CD14-positive monocyte (primary cell): ENCODE data around the gene PDE8A. TPM values are rescaled to one million over a fixed set of nuclear protein-coding genes. Genes with fewer than 3 reads are reported as not detected.
A peak's percentile ranks its signal among the peaks of the same experiment; 100 is the strongest.

Source experiments
- DNase-seq, 3 donors: peaks; one replicate each; pipeline ENCODE4 v3.0.0-alpha.2; 2011 to 2022
- H2AFZ ChIP-seq: 2 replicates; pipeline ENCODE4 v1.6.0; 2012; ENCODE audit warnings: mild to moderate bottlenecking, low read depth, low read length, inconsistent platforms; ENCODE audit not compliant: insufficient read depth, poor library complexity, severe bottlenecking
- H3K27ac ChIP-seq, 2 donors: 1 replicate in 1 of 2; 2 replicates in 1 of 2; pipeline ENCODE4 v1.5.1; 2012 to 2013; ENCODE audit warnings: low read length in 2 of 2, control low read depth in 1 of 2, inconsistent platforms in 1 of 2, low read depth in 1 of 2, mild to moderate bottlenecking in 1 of 2
- H3K27me3 ChIP-seq, 2 donors: one replicate each; pipeline versions ENCODE4 v1.6.0 to v1.6.1; 2011 to 2013; ENCODE audit warnings: low read length in 2 of 2; ENCODE audit not compliant: control insufficient read depth in 2 of 2, insufficient read depth in 2 of 2
- H3K36me3 ChIP-seq, 2 donors: replicated peaks in 1 of 2; 1 replicate in 1 of 2; 2 replicates in 1 of 2; pipeline versions ENCODE4 v1.5.1 to v1.6.1; 2012 to 2013; ENCODE audit warnings: low read length in 2 of 2, control low read depth in 1 of 2, inconsistent platforms in 1 of 2, mild to moderate bottlenecking in 1 of 2; ENCODE audit not compliant: insufficient read depth in 2 of 2, control insufficient read depth in 1 of 2
- H3K4me1 ChIP-seq, 2 donors: 1 replicate in 1 of 2; 2 replicates in 1 of 2; pipeline versions ENCODE4 v1.5.1 to v1.6.1; 2012 to 2013; ENCODE audit warnings: low read length in 2 of 2, control low read depth in 1 of 2, inconsistent platforms in 1 of 2, mild to moderate bottlenecking in 1 of 2, moderate library complexity in 1 of 2; ENCODE audit not compliant: insufficient read depth in 2 of 2, control insufficient read depth in 1 of 2
- H3K4me2 ChIP-seq: replicated peaks from 2 replicates; pipeline ENCODE3; 2012; ENCODE audit warnings: low read length, moderate library complexity, mild to moderate bottlenecking; ENCODE audit not compliant: poor library complexity, severe bottlenecking; ENCODE audit errors: extremely low read depth
- H3K4me3 ChIP-seq, 3 experiments: fragments of 200-600 bp in 1 of 3; sonication (generic) in 1 of 3; replicated peaks in 1 of 3; 1 replicate in 2 of 3; 2 replicates in 1 of 3; pipeline ENCODE4 v1.5.1; 2011 to 2013; ENCODE audit warnings: low read length in 3 of 3, mild to moderate bottlenecking in 3 of 3, control low read depth in 2 of 3, low read depth in 2 of 3, inconsistent platforms in 1 of 3, moderate library complexity in 1 of 3
- H3K79me2 ChIP-seq: 2 replicates; pipeline ENCODE4 v1.6.0; 2012; ENCODE audit warnings: mild to moderate bottlenecking, control low read depth, inconsistent platforms, low read length, moderate library complexity; ENCODE audit not compliant: insufficient read depth
- H3K9ac ChIP-seq: 2 replicates; pipeline ENCODE4 v1.6.0; 2017; ENCODE audit warnings: low read length, mild to moderate bottlenecking; ENCODE audit not compliant: insufficient read depth, poor library complexity, severe bottlenecking
- H3K9me3 ChIP-seq, 2 donors: replicated peaks in 1 of 2; 1 replicate in 1 of 2; 2 replicates in 1 of 2; pipeline versions ENCODE4 v1.5.1 to v1.6.1; 2012 to 2013; ENCODE audit warnings: low read length in 2 of 2, control low read depth in 1 of 2; ENCODE audit not compliant: control insufficient read depth in 1 of 2, insufficient read depth in 1 of 2
- H4K20me1 ChIP-seq: 2 replicates; pipeline ENCODE4 v1.6.0; 2012; ENCODE audit warnings: mild to moderate bottlenecking, low read length, control low read depth, moderate library complexity; ENCODE audit not compliant: insufficient read depth
- H3K27ac Mint-ChIP-seq, 7 donors: one replicate each; pipeline ENCODE4 v1.8.0; 2020; ENCODE audit warnings: mild to moderate bottlenecking in 7 of 7, mixed read lengths in 7 of 7, moderate library complexity in 6 of 7, inconsistent platforms in 2 of 7
- H3K27me3 Mint-ChIP-seq, 3 donors: one replicate each; pipeline ENCODE4 v1.8.0; 2021 to 2022; ENCODE audit warnings: low read depth in 3 of 3, mild to moderate bottlenecking in 3 of 3, mixed read lengths in 3 of 3, moderate library complexity in 3 of 3, inconsistent platforms in 1 of 3
- H3K36me3 Mint-ChIP-seq, 2 donors: one replicate each; pipeline ENCODE4 v1.8.0; 2020; ENCODE audit warnings: mixed read lengths in 2 of 2, inconsistent platforms in 1 of 2, mild to moderate bottlenecking in 1 of 2
- H3K4me1 Mint-ChIP-seq: one replicate; pipeline ENCODE4 v1.8.0; 2020; ENCODE audit warnings: mild to moderate bottlenecking, mixed read lengths
- H3K4me3 Mint-ChIP-seq, 2 donors: one replicate each; pipeline ENCODE4 v1.8.0; 2020; ENCODE audit warnings: mild to moderate bottlenecking in 2 of 2, mixed read lengths in 2 of 2, moderate library complexity in 1 of 2
- H3K9me3 Mint-ChIP-seq, 7 donors: one replicate each; pipeline ENCODE4 v1.8.0; 2020 to 2022; ENCODE audit warnings: mixed read lengths in 7 of 7, mild to moderate bottlenecking in 6 of 7, moderate library complexity in 6 of 7, inconsistent platforms in 2 of 7
- WGBS: methylation state at CpG from one replicate; pipeline ENCODE4 v1.1.5; 2013; ENCODE audit warnings: missing lambda C conversion rate; ENCODE audit not compliant: insufficient coverage; 5-methylcytosine and 5-hydroxymethylcytosine counted together
- intact Hi-C, 2 donors: fragments of 100-400 bp; cut with micrococcal nuclease; formaldehyde crosslinking; loops; one replicate each; pipeline versions ENCODE4 v1.15.0 to v1.15.1; 2023
- polyA plus RNA-seq, 3 donors: library from polyadenylated mRNA; depleted of rRNA in 1 of 3; unstranded in 2 of 3; stranded (reverse) in 1 of 3; fragments of 300-500 nt in 2 of 3; fragments of >200 nt in 1 of 3; fragmentation: Illumina TruSeq in 2 of 3; gene quantifications; 1 replicate in 2 of 3; 2 replicates in 1 of 3; pipeline ENCODE4 v1.2.3, GENCODE V29; 2012 to 2021
- TF ChIP-seq, protein P1 (sequence below): fragments of 200-600 bp; IDR thresholded peaks from one replicate; pipeline ENCODE4 v1.8.0; 2022; ENCODE audit warnings: antibody characterized with exemption, mild to moderate bottlenecking

Gene PDE8A
- polyA plus RNA-seq, 3 donors = 2.8 to 33.4 (median 4.9) TPM

DNA sequence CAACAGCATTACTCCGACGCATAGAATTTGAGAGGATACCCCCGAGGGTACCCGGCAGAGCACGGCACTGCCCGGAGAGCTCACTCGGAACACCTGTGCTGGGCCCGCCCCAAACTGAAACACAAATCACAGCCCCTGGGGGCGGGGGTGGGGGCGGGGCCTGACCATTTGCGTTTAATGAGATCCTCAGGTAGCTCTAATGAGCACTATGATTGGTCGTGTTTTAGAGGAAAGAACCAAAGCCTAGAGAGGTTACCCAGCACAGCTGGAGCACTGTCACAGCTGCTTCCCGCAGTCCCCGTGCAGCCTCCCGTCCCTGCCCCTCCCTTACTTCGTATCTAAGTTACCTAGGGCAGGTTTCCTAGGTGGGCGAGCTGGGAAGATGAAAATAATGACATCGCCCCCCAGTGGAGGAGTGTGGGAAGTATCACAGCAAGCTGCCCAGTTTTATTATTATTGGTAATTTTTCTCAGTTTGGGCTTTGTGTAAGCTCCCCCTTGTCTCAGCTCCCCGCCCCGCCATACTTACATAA, 187.1 kb downstream of the PDE8A start:
- H3K27ac ChIP-seq = no peak overlapping the region
- intact Hi-C loops = no loop called here
- no peak overlapping the region for H2AFZ ChIP-seq
- no peaks in the 10 kb centered on the region for H3K36me3 ChIP-seq
- H3K4me3 ChIP-seq = no peak overlapping the region
- Mint-ChIP-seq H3K4me1 (no peaks in the 10 kb centered on the region), H3K27ac (no peak overlapping the region), H3K36me3 (no peaks in the 10 kb centered on the region), H3K9me3 (peaks cover 20 to 42% (median 35%) of the 10 kb centered on the region in 7 donors), H3K4me3 (no peak overlapping the region), H3K27me3 (peaks cover 12 to 25% (median 18%) of the 10 kb centered on the region in 3 donors)
- no peak overlapping the region for H3K4me2 ChIP-seq
- no peaks in the 10 kb centered on the region for H3K4me1 ChIP-seq
- TF ChIP-seq, protein P1, sequence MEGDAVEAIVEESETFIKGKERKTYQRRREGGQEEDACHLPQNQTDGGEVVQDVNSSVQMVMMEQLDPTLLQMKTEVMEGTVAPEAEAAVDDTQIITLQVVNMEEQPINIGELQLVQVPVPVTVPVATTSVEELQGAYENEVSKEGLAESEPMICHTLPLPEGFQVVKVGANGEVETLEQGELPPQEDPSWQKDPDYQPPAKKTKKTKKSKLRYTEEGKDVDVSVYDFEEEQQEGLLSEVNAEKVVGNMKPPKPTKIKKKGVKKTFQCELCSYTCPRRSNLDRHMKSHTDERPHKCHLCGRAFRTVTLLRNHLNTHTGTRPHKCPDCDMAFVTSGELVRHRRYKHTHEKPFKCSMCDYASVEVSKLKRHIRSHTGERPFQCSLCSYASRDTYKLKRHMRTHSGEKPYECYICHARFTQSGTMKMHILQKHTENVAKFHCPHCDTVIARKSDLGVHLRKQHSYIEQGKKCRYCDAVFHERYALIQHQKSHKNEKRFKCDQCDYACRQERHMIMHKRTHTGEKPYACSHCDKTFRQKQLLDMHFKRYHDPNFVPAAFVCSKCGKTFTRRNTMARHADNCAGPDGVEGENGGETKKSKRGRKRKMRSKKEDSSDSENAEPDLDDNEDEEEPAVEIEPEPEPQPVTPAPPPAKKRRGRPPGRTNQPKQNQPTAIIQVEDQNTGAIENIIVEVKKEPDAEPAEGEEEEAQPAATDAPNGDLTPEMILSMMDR = peak; percentile 52
- no peak for DNase-seq
- no peaks in the 10 kb centered on the region for H3K79me2 ChIP-seq
- no peak overlapping the region for H3K9ac ChIP-seq
- H3K9me3 ChIP-seq = peaks cover 23 to 27% of the 10 kb centered on the region in 2 donors
- H4K20me1 ChIP-seq = no peaks in the 10 kb centered on the region
- H3K27me3 ChIP-seq = peaks cover 7 to 16% of the 10 kb centered on the region in 2 donors
- 23% methylated on average over 4 of the region's 20 CpGs for WGBS

- no peaks in the 10 kb centered on the region for H3K36me3 Mint-ChIP-seq
- H3K27me3 Mint-ChIP-seq = peaks cover 10 to 24% (median 18%) of the 10 kb centered on the region in 3 donors
- H3K4me3 Mint-ChIP-seq = no peak overlapping the region
Observed at GRCh38 chr15:85171736-85172135, 190.1 kb downstream of the PDE8A start.

More at GRCh38 chr15:85171736-85172135, 190.1 kb downstream of the PDE8A start:
- no peaks in the 10 kb centered on the region for H3K4me1 Mint-ChIP-seq
- Histone ChIP-seq H3K4me3 (no peak overlapping the region), H3K9me3 (peaks cover 23 to 33% of the 10 kb centered on the region in 2 donors), H3K4me1 (no peaks in the 10 kb centered on the region), H4K20me1 (no peaks in the 10 kb centered on the region), H3K4me2 (no peak overlapping the region), H2AFZ (no peak overlapping the region), H3K9ac (no peak overlapping the region), H3K36me3 (no peaks in the 10 kb centered on the region), H3K27ac (no peak overlapping the region), H3K27me3 (peaks cover 7 to 16% of the 10 kb centered on the region in 2 donors), H3K79me2 (no peaks in the 10 kb centered on the region)
- no peak for DNase-seq
- WGBS = 92% methylated on average over 2 of the region's 4 CpGs
- TF ChIP-seq, protein P1 = no peak
- peaks cover 24 to 39% (median 33%) of the 10 kb centered on the region in 7 donors for H3K9me3 Mint-ChIP-seq
- intact Hi-C loops = no loop called here
- no peak overlapping the region for H3K27ac Mint-ChIP-seq
